GM12892 (cell line): ENCODE data around the gene RER1.

Experiments used
- POLR2A ChIP-seq: IDR thresholded peaks from 2 replicates; pipeline ENCODE4 v1.6.1; 2011; ENCODE audit warnings: low read depth, low read length, control low read depth
- POLR2AphosphoS5 ChIP-seq: IDR thresholded peaks from 2 replicates; pipeline ENCODE4 v1.6.1; 2011; ENCODE audit warnings: low read depth, low read length, control low read depth
- TAF1 ChIP-seq: IDR thresholded peaks from 2 replicates; pipeline ENCODE4 v1.6.1; 2011; ENCODE audit warnings: low read depth, mild to moderate bottlenecking, control low read depth, low read length, borderline replicate concordance

DNA sequence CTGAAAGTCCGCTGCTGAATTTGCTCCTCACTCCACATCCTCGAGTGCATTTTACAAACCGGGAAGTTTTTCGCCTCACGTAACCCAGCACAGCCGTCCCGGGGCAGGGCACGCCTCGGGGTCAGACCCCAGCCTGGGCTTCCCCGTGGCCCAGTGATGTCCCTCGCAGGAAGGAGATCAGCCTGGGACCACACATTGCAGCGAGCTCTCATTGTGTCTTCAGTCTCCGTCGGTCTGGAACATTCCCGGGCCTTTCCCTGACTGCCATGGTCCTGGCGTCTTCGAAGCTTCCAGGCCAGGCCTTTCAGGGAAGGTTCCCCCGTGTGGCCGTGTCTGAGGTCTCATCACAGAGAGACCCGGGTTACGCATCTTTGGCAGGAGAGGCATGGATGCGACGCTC lies 43.7 kb upstream of the RER1 start:
- no peak for TF ChIP-seq POLR2A
- TF ChIP-seq TAF1, result no peak
- no peak for TF ChIP-seq POLR2AphosphoS5
